Natural killer cell (primary cell): ENCODE results near the gene CREB5. TPM values are rescaled to one million over a fixed set of nuclear protein-coding genes. Genes with fewer than 3 reads are reported as not detected.
A peak's percentile ranks its signal among the peaks of the same experiment; 100 is the strongest.
"Not testable (repeated sequence)": the region's sequence is repeated elsewhere in the genome, so short reads cannot be mapped to it uniquely, and the experiment has no call there.

Experiments used
- ATAC-seq, 3 donors: fragments of 150-1000 bp in 2 of 3; fragments of 200-7000 bp in 1 of 3; cut with Tn5 transposase; 1 replicate in 1 of 3; 2 replicates in 2 of 3; pipeline ENCODE4 v1.10.0; 2021; ENCODE audit warnings: mild to moderate bottlenecking in 2 of 3, moderate library complexity in 2 of 3
- DNase-seq, 2 donors: peaks; one replicate each; pipeline versions ENCODE4 v3.0.0 to v3.0.0-alpha.2; 2013 to 2021; ENCODE audit warnings: mixed read lengths in 1 of 2
- H3K27ac ChIP-seq: one replicate; pipeline ENCODE4 v1.5.1; 2013; ENCODE audit warnings: mild to moderate bottlenecking, low read length
- H3K27me3 ChIP-seq: one replicate; pipeline ENCODE4 v1.6.1; 2013; ENCODE audit warnings: low read length; ENCODE audit not compliant: control insufficient read depth, insufficient read depth
- H3K36me3 ChIP-seq: one replicate; pipeline ENCODE4 v1.6.1; 2013; ENCODE audit warnings: low read length; ENCODE audit not compliant: control insufficient read depth, insufficient read depth
- H3K4me1 ChIP-seq: one replicate; pipeline ENCODE4 v1.6.1; 2013; ENCODE audit warnings: low read length; ENCODE audit not compliant: control insufficient read depth, insufficient read depth
- H3K4me3 ChIP-seq: one replicate; pipeline ENCODE4 v1.5.1; 2013; ENCODE audit warnings: low read length
- H3K9me3 ChIP-seq: one replicate; pipeline ENCODE4 v1.6.1; 2013; ENCODE audit warnings: low read length; ENCODE audit not compliant: control insufficient read depth, insufficient read depth
- H3K27ac Mint-ChIP-seq, 2 donors: one replicate each; pipeline ENCODE4 v1.8.0; 2022; ENCODE audit warnings: mild to moderate bottlenecking in 2 of 2, mixed read lengths in 2 of 2, moderate library complexity in 1 of 2
- H3K27me3 Mint-ChIP-seq, 2 donors: one replicate each; pipeline ENCODE4 v1.8.0; 2022; ENCODE audit warnings: low read depth in 2 of 2, mixed read lengths in 2 of 2
- H3K36me3 Mint-ChIP-seq: one replicate; pipeline ENCODE4 v1.8.0; 2022; ENCODE audit warnings: mixed read lengths
- H3K4me1 Mint-ChIP-seq, 2 donors: one replicate each; pipeline ENCODE4 v1.8.0; 2022; ENCODE audit warnings: mixed read lengths in 2 of 2
- H3K4me3 Mint-ChIP-seq: one replicate; pipeline ENCODE4 v1.8.0; 2022; ENCODE audit warnings: mild to moderate bottlenecking, moderate library complexity, mixed read lengths
- H3K9me3 Mint-ChIP-seq, 2 donors: one replicate each; pipeline ENCODE4 v1.8.0; 2022; ENCODE audit warnings: mixed read lengths in 2 of 2
- CTCF ChIP-seq: fragments of 200-600 bp; IDR thresholded peaks from one replicate; pipeline ENCODE4 v1.8.0; 2022; ENCODE audit warnings: antibody characterized with exemption
- WGBS: methylation state at CpG from one replicate; pipeline ENCODE4 v1.1.7; 2013; ENCODE audit warnings: missing lambda C conversion rate; ENCODE audit not compliant: insufficient coverage; 5-methylcytosine and 5-hydroxymethylcytosine counted together
- intact Hi-C: fragments of 100-400 bp; cut with micrococcal nuclease; formaldehyde crosslinking; loops from one replicate; pipeline ENCODE4 v1.14.2; 2022
- total RNA-seq, 4 donors: library from RNA; stranded (reverse); fragments of 120-200 nt in 1 of 4; gene quantifications; one replicate each; pipeline versions ENCODE4 v1.2.3 to v1.2.4, GENCODE V29; 2013 to 2022

Gene CREB5
- total RNA-seq, 3 donors from 2014 or later (not counting 1 experiment from before 2014, with no cell fraction given) = 0.52 to 7.0 (median 0.89) TPM

GRCh38 chr7:28607855-28608193, 195.5 kb downstream of the CREB5 start:
- DNase-seq (no peak), ATAC-seq (peak in 1 of 3 donors; percentile 48)
- intact Hi-C loops = no loop called here
- no peaks in the 10 kb centered on the region for H3K4me1 ChIP-seq
- Mint-ChIP-seq H3K4me3 (no peak overlapping the region), H3K36me3 (no peaks in the 10 kb centered on the region), H3K27ac (no peak overlapping the region), H3K9me3 (no peaks in the 10 kb centered on the region), H3K27me3 (peaks cover 0 to 5% of the 10 kb centered on the region in 2 donors), H3K4me1 (peaks cover 0 to 4% of the 10 kb centered on the region in 2 donors)
- no peaks in the 10 kb centered on the region for H3K36me3 ChIP-seq
- 16% methylated on average over 4 of the region's 4 CpGs for WGBS
- H3K27me3 ChIP-seq = no peaks in the 10 kb centered on the region
- H3K9me3 ChIP-seq = no peaks in the 10 kb centered on the region
- H3K4me3 ChIP-seq = no peak overlapping the region
- no peak for TF ChIP-seq CTCF
- no peak overlapping the region for H3K27ac ChIP-seq

GRCh38 chr7:28608237-28608656, 195.9 kb downstream of the CREB5 start:
- Mint-ChIP-seq H3K36me3 (no peaks in the 10 kb centered on the region), H3K9me3 (no peaks in the 10 kb centered on the region), H3K4me1 (peaks cover 0 to 4% of the 10 kb centered on the region in 2 donors), H3K27me3 (peaks cover 0 to 5% of the 10 kb centered on the region in 2 donors), H3K27ac (no peak overlapping the region), H3K4me3 (no peak overlapping the region)
- peak in 1 of 3 donors; percentile 3 for ATAC-seq
- intact Hi-C loops = no loop called here
- Histone ChIP-seq H3K9me3 (no peaks in the 10 kb centered on the region), H3K27ac (no peak overlapping the region), H3K27me3 (no peaks in the 10 kb centered on the region), H3K4me1 (no peaks in the 10 kb centered on the region), H3K36me3 (no peaks in the 10 kb centered on the region), H3K4me3 (no peak overlapping the region)
- DNase-seq = no peak
- WGBS = 83% methylated on average over 1 of the region's 1 CpG
- TF ChIP-seq CTCF = no peak

- Mint-ChIP-seq H3K9me3 (no peaks in the 10 kb centered on the region), H3K4me1 (peaks cover 0 to 4% of the 10 kb centered on the region in 2 donors), H3K4me3 (no peak overlapping the region), H3K27me3 (peaks cover 0 to 5% of the 10 kb centered on the region in 2 donors), H3K36me3 (no peaks in the 10 kb centered on the region), H3K27ac (no peak overlapping the region)
- no peaks in the 10 kb centered on the region for H3K27me3 ChIP-seq
- WGBS = 95% methylated on average over 3 of the region's 3 CpGs
- no peak overlapping the region for H3K27ac ChIP-seq
- DNase-seq = no peak
- no peaks in the 10 kb centered on the region for H3K9me3 ChIP-seq
- intact Hi-C loops = no loop called here
- H3K4me1 ChIP-seq = no peaks in the 10 kb centered on the region
- ATAC-seq = no peak
- no peaks in the 10 kb centered on the region for H3K36me3 ChIP-seq
- no peak overlapping the region for H3K4me3 ChIP-seq
- TF ChIP-seq CTCF = no peak
Measured at GRCh38 chr7:28608731-28609130, 196.4 kb downstream of the CREB5 start.

GRCh38 chr7:28609608-28610007, 197.3 kb downstream of the CREB5 start:
- Mint-ChIP-seq H3K27ac (no peak overlapping the region), H3K9me3 (no peaks in the 10 kb centered on the region), H3K4me1 (peaks cover 0 to 4% of the 10 kb centered on the region in 2 donors), H3K36me3 (no peaks in the 10 kb centered on the region), H3K27me3 (peaks cover 0 to 5% of the 10 kb centered on the region in 2 donors), H3K4me3 (no peak overlapping the region)
- Histone ChIP-seq H3K27ac (no peak overlapping the region), H3K4me1 (no peaks in the 10 kb centered on the region), H3K27me3 (no peaks in the 10 kb centered on the region), H3K4me3 (no peak overlapping the region), H3K36me3 (no peaks in the 10 kb centered on the region), H3K9me3 (no peaks in the 10 kb centered on the region)
- WGBS = 63% methylated on average over 3 of the region's 3 CpGs
- no peak for ATAC-seq
- no peak for TF ChIP-seq CTCF
- no peak for DNase-seq
- intact Hi-C loops = no loop called here

- H3K4me3 ChIP-seq, H3K9me3 Mint-ChIP-seq, H3K4me3 Mint-ChIP-seq, H3K27ac Mint-ChIP-seq, H3K27ac ChIP-seq, H3K27me3 ChIP-seq, H3K36me3 Mint-ChIP-seq, intact Hi-C loops, H3K9me3 ChIP-seq, ATAC-seq, H3K4me1 Mint-ChIP-seq, DNase-seq, H3K36me3 ChIP-seq, H3K27me3 Mint-ChIP-seq, H3K4me1 ChIP-seq: not testable (repeated sequence)
- 100% methylated on average over 2 of the region's 4 CpGs for WGBS
Measured at GRCh38 chr7:28611399-28611897, 199.1 kb downstream of the CREB5 start.
